Esophagus muscularis mucosa (tissue), 4 donors: ENCODE measurements around the gene VPS37C.

ENCODE experiments used
- CTCF ChIP-seq, 3 experiments: fragments of 200-600 bp in 2 of 3; fragments of 450-650 bp in 1 of 3; sonication (generic) in 2 of 3; IDR thresholded peaks; one replicate each; pipeline ENCODE4 v1.5.1; 2017 to 2019; ENCODE audit warnings: antibody characterized with exemption in 3 of 3, mild to moderate bottlenecking in 2 of 3, moderate library complexity in 1 of 3
- EP300 ChIP-seq: sonication (generic); formaldehyde crosslinking; IDR thresholded peaks from one replicate; pipeline ENCODE4 v1.6.1; 2017; ENCODE audit warnings: antibody characterized with exemption
- POLR2A ChIP-seq: fragments of 450-650 bp; IDR thresholded peaks from one replicate; pipeline ENCODE4 v1.6.1; 2017; ENCODE audit warnings: antibody characterized with exemption, moderate library complexity, mild to moderate bottlenecking, low read depth
- POLR2AphosphoS5 ChIP-seq, 2 donors: sonication (generic); formaldehyde crosslinking; IDR thresholded peaks; one replicate each; pipeline ENCODE4 v1.6.1; 2017; ENCODE audit warnings: antibody characterized with exemption in 2 of 2

- TF ChIP-seq CTCF (IDR thresholded peaks at IDR 0.05) (no peak), POLR2A (no peak), EP300 (no peak), POLR2AphosphoS5 (IDR thresholded peaks at IDR 0.05) (no peak)
These were observed 36.5 kb downstream of the VPS37C start for GRCh38 chr11:61124574-61125309.
